Endodermal cell (in vitro differentiated cells): Measurements from ENCODE around the gene SCGB1C2. TPM values are rescaled to one million over a fixed set of nuclear protein-coding genes. Genes with fewer than 3 reads are reported as not detected.
A peak's percentile ranks its signal among the peaks of the same experiment; 100 is the strongest.

Source experiments
- DNase-seq: peaks from one replicate; pipeline ENCODE4 v3.0.0-alpha.2; 2017
- H3K27ac ChIP-seq: 2 replicates; pipeline ENCODE4 v1.5.1; 2013; ENCODE audit warnings: mild to moderate bottlenecking, low read depth, low read length, moderate library complexity
- H3K27me3 ChIP-seq: 2 replicates; pipeline ENCODE4 v1.6.1; 2013; ENCODE audit warnings: mild to moderate bottlenecking, low read length, moderate library complexity; ENCODE audit not compliant: insufficient read depth, control insufficient read depth, poor library complexity, severe bottlenecking
- H3K36me3 ChIP-seq: 2 replicates; pipeline ENCODE4 v1.7.0; 2013; ENCODE audit warnings: mild to moderate bottlenecking, low read length, moderate library complexity; ENCODE audit not compliant: control insufficient read depth, insufficient read depth
- H3K4me1 ChIP-seq: one replicate; pipeline ENCODE4 v1.7.0; 2013; ENCODE audit warnings: low read length; ENCODE audit not compliant: control insufficient read depth, insufficient read depth
- H3K4me3 ChIP-seq: 2 replicates; pipeline ENCODE4 v1.5.1; 2013; ENCODE audit warnings: mild to moderate bottlenecking, low read length, moderate library complexity
- H3K9ac ChIP-seq: 2 replicates; pipeline ENCODE4 v1.6.1; 2013; ENCODE audit warnings: mild to moderate bottlenecking, low read length, moderate library complexity; ENCODE audit not compliant: poor library complexity, severe bottlenecking; ENCODE audit errors: extremely low read depth
- H3K9me3 ChIP-seq: 2 replicates; pipeline ENCODE4 v1.6.1; 2013; ENCODE audit warnings: mild to moderate bottlenecking, low read length, moderate library complexity; ENCODE audit not compliant: control insufficient read depth
- H3K27ac Mint-ChIP-seq: 2 replicates; pipeline ENCODE4 v1.8.0; 2020; ENCODE audit warnings: mixed read lengths
- H3K27me3 Mint-ChIP-seq: 2 replicates; pipeline ENCODE4 v1.8.0; 2021; ENCODE audit warnings: mild to moderate bottlenecking, mixed read lengths; ENCODE audit not compliant: insufficient read depth
- H3K36me3 Mint-ChIP-seq: 2 replicates; pipeline ENCODE4 v1.8.0; 2020; ENCODE audit warnings: low read depth, mixed read lengths
- H3K4me1 Mint-ChIP-seq: 2 replicates; pipeline ENCODE4 v1.8.0; 2020; ENCODE audit warnings: mixed read lengths
- H3K4me3 Mint-ChIP-seq: 2 replicates; pipeline ENCODE4 v1.8.0; 2020; ENCODE audit warnings: mild to moderate bottlenecking, moderate library complexity, mixed read lengths
- H3K9me3 Mint-ChIP-seq: 2 replicates; pipeline ENCODE4 v1.8.0; 2020; ENCODE audit warnings: mild to moderate bottlenecking, mixed read lengths
- WGBS, 2 experiments: methylation state at CpG; one replicate each; pipeline versions ENCODE4 v1.1.5 to v1.1.7; 2013; ENCODE audit warnings: missing lambda C conversion rate in 2 of 2, mixed read lengths in 1 of 2; ENCODE audit not compliant: insufficient coverage in 1 of 2, insufficient read length in 1 of 2; 5-methylcytosine and 5-hydroxymethylcytosine counted together
- total RNA-seq, 2 donors: library from RNA; stranded (reverse); fragmentation: NEBNext Ultra II Directional in 1 of 2; extraction: Animal tissue kit (Norgen Biotek cat#: 25700) in 1 of 2; gene quantifications; 2 replicates in 1 of 2; 3 replicates in 1 of 2; pipeline ENCODE4 v1.2.1, GENCODE V29; 2021
- TF ChIP-seq, protein P1 (sequence below): fragments of 200-600 bp; sonication (generic); conservative IDR thresholded peaks from 2 replicates; pipeline ENCODE4 v1.5.0; 2021; ENCODE audit warnings: antibody characterized with exemption, mild to moderate bottlenecking

SCGB1C2 gene
- total RNA-seq, 2 donors from 2014 or later, result not detected

DNA sequence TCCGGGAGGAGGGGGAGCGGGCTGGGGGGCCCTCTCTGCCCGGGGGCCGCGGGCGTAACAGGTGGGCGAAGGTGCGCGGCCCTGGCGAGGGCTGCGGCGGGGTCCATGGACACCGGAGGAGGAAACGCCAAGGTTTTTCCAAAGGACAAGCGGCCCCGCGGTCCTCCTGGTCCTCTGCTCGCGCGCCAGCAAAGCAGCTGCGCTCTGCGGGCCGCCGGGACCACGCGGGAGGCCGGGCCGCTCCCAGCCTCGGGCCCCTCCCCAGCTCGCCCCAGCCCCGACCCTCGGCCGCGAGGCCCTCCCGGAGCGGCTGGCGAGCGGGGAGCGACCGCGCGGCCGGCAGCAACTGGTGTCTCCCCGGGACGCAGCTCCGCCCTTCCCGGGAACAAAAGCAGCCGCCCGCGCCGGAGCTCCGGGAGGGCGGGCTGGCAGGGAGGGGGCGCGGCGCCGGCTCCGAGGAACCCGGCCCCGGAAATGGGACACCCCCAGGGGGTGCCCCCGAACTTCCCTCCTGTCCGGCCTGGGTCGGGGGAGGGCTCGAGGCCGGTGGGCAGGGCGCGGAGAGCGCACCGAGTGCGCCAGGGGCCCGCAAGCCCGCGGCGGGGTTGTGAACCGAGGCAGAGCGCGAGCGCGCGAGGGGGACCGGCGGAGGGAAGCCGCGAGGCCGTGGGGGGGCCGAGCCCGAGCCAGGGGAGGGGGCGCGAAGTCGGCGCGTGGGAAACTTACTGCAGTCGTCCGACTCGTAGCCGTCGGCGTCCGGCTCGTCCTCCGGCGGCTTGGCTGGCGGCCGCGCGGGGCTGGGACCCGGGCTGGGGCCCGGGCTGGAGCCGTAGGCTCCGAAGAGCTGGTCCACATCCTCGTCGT lies 43.2 kb downstream of the SCGB1C2 start:
- Mint-ChIP-seq H3K4me3 (peak overlapping the region; percentile 45), H3K27ac (no peak overlapping the region), H3K4me1 (no peaks in the 10 kb centered on the region), H3K36me3 (no peaks in the 10 kb centered on the region), H3K27me3 (peaks cover 72% of the 10 kb centered on the region), H3K9me3 (no peaks in the 10 kb centered on the region)
- TF ChIP-seq, protein P1, sequence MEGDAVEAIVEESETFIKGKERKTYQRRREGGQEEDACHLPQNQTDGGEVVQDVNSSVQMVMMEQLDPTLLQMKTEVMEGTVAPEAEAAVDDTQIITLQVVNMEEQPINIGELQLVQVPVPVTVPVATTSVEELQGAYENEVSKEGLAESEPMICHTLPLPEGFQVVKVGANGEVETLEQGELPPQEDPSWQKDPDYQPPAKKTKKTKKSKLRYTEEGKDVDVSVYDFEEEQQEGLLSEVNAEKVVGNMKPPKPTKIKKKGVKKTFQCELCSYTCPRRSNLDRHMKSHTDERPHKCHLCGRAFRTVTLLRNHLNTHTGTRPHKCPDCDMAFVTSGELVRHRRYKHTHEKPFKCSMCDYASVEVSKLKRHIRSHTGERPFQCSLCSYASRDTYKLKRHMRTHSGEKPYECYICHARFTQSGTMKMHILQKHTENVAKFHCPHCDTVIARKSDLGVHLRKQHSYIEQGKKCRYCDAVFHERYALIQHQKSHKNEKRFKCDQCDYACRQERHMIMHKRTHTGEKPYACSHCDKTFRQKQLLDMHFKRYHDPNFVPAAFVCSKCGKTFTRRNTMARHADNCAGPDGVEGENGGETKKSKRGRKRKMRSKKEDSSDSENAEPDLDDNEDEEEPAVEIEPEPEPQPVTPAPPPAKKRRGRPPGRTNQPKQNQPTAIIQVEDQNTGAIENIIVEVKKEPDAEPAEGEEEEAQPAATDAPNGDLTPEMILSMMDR, result no peak
- WGBS, 2 experiments, result 2% methylated on average over 44 to 112 of the region's 112 CpGs
- H3K9ac ChIP-seq, result no peak overlapping the region
- H3K4me3 ChIP-seq, result peak overlapping the region; percentile 23
- H3K27me3 ChIP-seq, result peaks cover 81% of the 10 kb centered on the region
- H3K4me1 ChIP-seq, result no peaks in the 10 kb centered on the region
- H3K27ac ChIP-seq, result no peak overlapping the region
- no peaks in the 10 kb centered on the region for H3K9me3 ChIP-seq
- H3K36me3 ChIP-seq, result no peaks in the 10 kb centered on the region
- DNase-seq, result peak; percentile 83

- peaks cover 4% of the 10 kb centered on the region for H3K4me1 Mint-ChIP-seq
- no peak within 1 kb of the TSS for H3K27ac Mint-ChIP-seq
These were observed 44.1 kb downstream of the SCGB1C2 start, which contains the start of gene DOC2B for GRCh38 chr17:181245-182049. Gene DOC2B (minus strand): TSS chr17:181650. CDS start chr17:181479, 171 bp downstream.

More at GRCh38 chr17:181245-182049, 44.1 kb downstream of the SCGB1C2 start, which contains the start of gene DOC2B:
- Histone ChIP-seq H3K36me3 (no peaks in the 10 kb centered on the region), H3K27me3 (peaks cover 81% of the 10 kb centered on the region), H3K4me1 (no peaks in the 10 kb centered on the region), H3K9ac (no peak within 1 kb of the TSS), H3K9me3 (no peaks in the 10 kb centered on the region), H3K4me3 (peak within 1 kb of the TSS; percentile 23), H3K27ac (no peak within 1 kb of the TSS)
- WGBS, 2 experiments, result 13 to 21% methylated on average over 41 to 120 of the region's 120 CpGs
- TF ChIP-seq, protein P1, result no peak
- Mint-ChIP-seq H3K4me3 (peak within 1 kb of the TSS; percentile 46), H3K27me3 (peaks cover 77% of the 10 kb centered on the region), H3K9me3 (no peaks in the 10 kb centered on the region), H3K36me3 (no peaks in the 10 kb centered on the region)
- DNase-seq, result peak; percentile 85
